ENCODE data around the gene SLIT3.

GRCh38 chr5:169200125-169200778 lies 100.7 kb downstream of the SLIT3 start:
- TF ChIP-seq GATA2 (IDR thresholded peaks at IDR 0.05; ENCODE audit: low read depth, low read length): no peak
- TF ChIP-seq GATA3 (IDR thresholded peaks at IDR 0.05; ENCODE audit: low read depth, low read length): no peak

Data from SH-SY5Y (cell line).